K562 (cell line): ENCODE results near the gene PAH. TPM values are rescaled to one million over a fixed set of nuclear protein-coding genes. Genes with fewer than 3 reads are reported as not detected.

Experiments used
- ATAC-seq: fragments of 200-7000 bp; cut with Tn5 transposase; 3 replicates; pipeline ENCODE4 v1.9.1; 2020; ENCODE audit warnings: moderate library complexity
- BruUV-seq: library from RNA; stranded (reverse); fragments of 400-500 nt; replicated peaks from 2 replicates; lab custom pipeline; 2021; lab: Mats Ljungman, UMichigan
- CTCF ChIA-PET: fragments of 300-600 bp; formaldehyde crosslinking; extraction: SDS; loops from one replicate; lab custom pipeline; 2021; ENCODE audit warnings: low intra/inter-chr PET ratio; lab: Yijun Ruan, JAX
- POLR2A ChIA-PET: fragments of 300-600, 350-650 bp; sonication (Branson Sonifier 250); formaldehyde crosslinking; extraction: SDS; loops from one replicate; lab custom pipeline; 2021; ENCODE audit warnings: antibody characterized with exemption, inconsistent platforms; lab: Yijun Ruan, JAX
- DNase-seq, 4 experiments: peaks; one replicate each; pipeline versions ENCODE4 v3.0.0 to v3.0.0-alpha.2; 2011 to 2018; ENCODE audit warnings: low spot score in 3 of 4, mixed read lengths in 3 of 4; ENCODE audit errors: extremely low read depth in 1 of 4
- FAIRE-seq: peaks from 2 replicates; lab custom pipeline; 2011; peaks lifted over from hg19 to GRCh38; lab: Jason Lieb, UNC
- H2AFZ ChIP-seq: 2 replicates; pipeline ENCODE4 v1.6.0; 2011; ENCODE audit warnings: low read depth, low read length, control low read depth, inconsistent platforms
- H3K27ac ChIP-seq: fragments of 200-600 bp; 3 replicates; pipeline ENCODE4 v1.8.0; 2011; ENCODE audit warnings: low read depth, mild to moderate bottlenecking, control low read depth, inconsistent platforms, low read length, moderate library complexity, mixed read lengths; ENCODE audit errors: extremely low read depth
- H3K27me3 ChIP-seq, 2 experiments: fragments of 300-600 bp in 1 of 2; 2 replicates in 1 of 2; 3 replicates in 1 of 2; pipeline versions ENCODE4 v1.6.0 to v1.8.0; 2011; ENCODE audit warnings: inconsistent platforms in 2 of 2, low read length in 2 of 2, mild to moderate bottlenecking in 1 of 2, mixed read lengths in 1 of 2, moderate library complexity in 1 of 2; ENCODE audit not compliant: control insufficient read depth in 2 of 2, insufficient read depth in 2 of 2
- H3K36me3 ChIP-seq: fragments of 300-600 bp; 3 replicates; pipeline ENCODE4 v1.8.0; 2011; ENCODE audit warnings: mild to moderate bottlenecking, low read length, inconsistent platforms; ENCODE audit not compliant: control insufficient read depth, insufficient read depth
- H3K4me1 ChIP-seq, 2 experiments: fragments of 200-600 bp in 1 of 2; replicated peaks in 1 of 2; 2 replicates in 1 of 2; 3 replicates in 1 of 2; pipeline versions ENCODE4 v1.5.1 to v1.8.0; 2011; ENCODE audit warnings: inconsistent platforms in 2 of 2, low read length in 2 of 2, mild to moderate bottlenecking in 1 of 2, mixed read lengths in 1 of 2, moderate library complexity in 1 of 2; ENCODE audit not compliant: control insufficient read depth in 2 of 2, insufficient read depth in 2 of 2
- H3K4me2 ChIP-seq: 2 replicates; pipeline ENCODE4 v1.6.1; 2011; ENCODE audit warnings: low read length, control low read depth, inconsistent platforms, mixed read lengths; ENCODE audit not compliant: insufficient read depth
- H3K4me3 ChIP-seq: fragments of 200-600 bp; sonication (generic), shearing (Covaris generic); 2 replicates; pipeline ENCODE4 v1.5.1; 2016; ENCODE audit warnings: control low read depth, inconsistent platforms
- H3K79me2 ChIP-seq: fragments of 200-600 bp; 3 replicates; pipeline ENCODE4 v1.8.0; 2011; ENCODE audit warnings: low read length, inconsistent platforms; ENCODE audit not compliant: control insufficient read depth, insufficient read depth
- H3K9ac ChIP-seq, 2 experiments: 2 replicates each; pipeline versions ENCODE4 v1.6.0 to v1.6.1; 2011; ENCODE audit warnings: low read depth in 2 of 2, low read length in 2 of 2, control low read depth in 1 of 2, inconsistent platforms in 1 of 2, mild to moderate bottlenecking in 1 of 2, mixed read lengths in 1 of 2; ENCODE audit not compliant: insufficient read depth in 1 of 2
- H3K9me1 ChIP-seq: one replicate; pipeline ENCODE4 v1.6.0; 2011; ENCODE audit warnings: inconsistent platforms, mild to moderate bottlenecking, low read length, moderate library complexity; ENCODE audit not compliant: control insufficient read depth, insufficient read depth
- H3K9me3 ChIP-seq: replicated peaks from 2 replicates; pipeline ENCODE4 v1.5.1; 2011; ENCODE audit warnings: low read depth, low read length, inconsistent platforms; ENCODE audit not compliant: control insufficient read depth, insufficient read depth
- H4K20me1 ChIP-seq: replicated peaks from 2 replicates; pipeline ENCODE4 v1.6.1; 2011; ENCODE audit warnings: low read length, inconsistent platforms, mixed read lengths; ENCODE audit not compliant: control insufficient read depth, insufficient read depth
- ELK3 ChIP-seq: fragments of 450-650 bp; formaldehyde crosslinking; IDR thresholded peaks from 2 replicates; pipeline ENCODE4 v1.4.0; 2020; ENCODE audit warnings: mild to moderate bottlenecking
- NCOA1 ChIP-seq: fragments of 450-650 bp; IDR thresholded peaks from 2 replicates; pipeline ENCODE4 v1.6.1; 2016; ENCODE audit warnings: low read depth
- ZBTB2 ChIP-seq: fragments of 450-650 bp; IDR thresholded peaks from 2 replicates; pipeline ENCODE4 v1.6.1; 2016; ENCODE audit warnings: antibody characterized with exemption
- ZNF347 ChIP-seq: fragments of 450-650 bp; formaldehyde crosslinking; IDR thresholded peaks from 2 replicates; pipeline ENCODE4 v1.4.0; 2020; ENCODE audit warnings: low read depth, mild to moderate bottlenecking, moderate library complexity
- ZNF512 ChIP-seq: IDR thresholded peaks from 2 replicates; pipeline ENCODE4 v1.6.1; 2016; ENCODE audit warnings: missing genetic modification characterization, missing compliant biosample characterization
- ZNF699 ChIP-seq: fragments of 250-450 bp; sonication (Bioruptor Pico); IDR thresholded peaks from 2 replicates; pipeline ENCODE4 v1.8.0; 2021; ENCODE audit warnings: mild to moderate bottlenecking, moderate library complexity; ENCODE audit not compliant: insufficient replicate concordance
- ZNF77 ChIP-seq: fragments of 250-450 bp; sonication (Bioruptor Pico); IDR thresholded peaks from 2 replicates; pipeline ENCODE4 v1.5.0; 2020
- WGBS: fragments of 100-300 bp; shearing (Covaris generic); methylation state at CpG from one replicate; pipeline ENCODE4 v1.1.6; 2016; ENCODE audit warnings: low coverage, mixed read lengths; ENCODE audit not compliant: insufficient coverage; ENCODE audit errors: missing lambda C conversion rate; 5-methylcytosine and 5-hydroxymethylcytosine counted together
- in situ Hi-C: fragments of 300-500 bp; cut with MboI; formaldehyde crosslinking; loops from 4 replicates; pipeline ENCODE4 v1.15.0; 2018; ENCODE audit warnings: inconsistent platforms, mixed read lengths
- intact Hi-C: fragments of 100-400 bp; cut with micrococcal nuclease; formaldehyde crosslinking; loops from 2 replicates; pipeline ENCODE4 v1.14.2; 2022
- polyA plus RNA-seq, 8 experiments: library from polyadenylated mRNA; depleted of rRNA in 4 of 8; stranded (reverse) in 5 of 8; unstranded in 3 of 8; fragments of >200 nt; fragmentation: Nextera tagmentation in 2 of 8; fragmentation: Illumina TruSeq in 1 of 8; extraction: Ambion mirVana in 2 of 8; extraction: Trizol in 1 of 8; gene quantifications; 2 replicates each; pipeline versions ENCODE4 v1.2.1 to v1.2.3, GENCODE V29; 2011 to 2014; ENCODE audit warnings: inconsistent platforms in 1 of 8, missing spikeins in 1 of 8
- total RNA-seq, 7 experiments: library from RNA; depleted of rRNA in 6 of 7; stranded (reverse); fragments of >200 nt in 6 of 7; fragmentation: Illumina TruSeq in 2 of 7; extraction: Trizol in 2 of 7; gene quantifications; 2 replicates each; pipeline versions ENCODE4 v1.2.1 to v1.2.3, GENCODE V29; 2011 to 2021; ENCODE audit warnings: low replicate concordance in 1 of 7

Gene PAH
- total and polyA plus RNA-seq, 9 of the 15 experiments (the other 6 are each of a cell fraction or from before 2014, with no cell fraction given) = 0.13 to 0.75 (median 0.69) TPM; not detected in 6

- peaks cover 2 to 21% of the 10 kb centered on the region in 2 experiments; a peak in 4 of 5 replicates for H3K27me3 ChIP-seq
- peaks cover 0 to 7% of the 10 kb centered on the region in 2 experiments; a peak in 1 of 5 replicates for H3K4me1 ChIP-seq
- H3K27ac ChIP-seq = no peak overlapping the region
- CTCF ChIA-PET = no interaction called here
- H3K36me3 ChIP-seq = no peaks in the 10 kb centered on the region
- intact Hi-C loops (no loop called here), in situ Hi-C loops (no loop called here)
- no peak overlapping the region for H3K9ac ChIP-seq
- no peak overlapping the region for H2AFZ ChIP-seq
- no peaks in the 10 kb centered on the region for H4K20me1 ChIP-seq
- BruUV-seq = no TSS peak
- ATAC-seq (no peak), FAIRE-seq (no peak), DNase-seq (no peak)
- H3K9me1 ChIP-seq = no peaks in the 10 kb centered on the region
- WGBS = 0% methylated on average over 11 of the region's 11 CpGs
- no peak overlapping the region for H3K4me3 ChIP-seq
- no peaks in the 10 kb centered on the region for H3K79me2 ChIP-seq
- H3K4me2 ChIP-seq = no peak overlapping the region
- POLR2A ChIA-PET = no interaction called here
- H3K9me3 ChIP-seq = no peaks in the 10 kb centered on the region
- TF ChIP-seq ZNF699 (CRISPR knock-in tag) (no peak), ZNF512 (tag) (peak; percentile 44; the same call in 1 of the 2 replicates)
These were observed 45.5 kb upstream of the PAH start for GRCh38 chr12:102962532-102962931.

GRCh38 chr12:102961466-102961855, 44.4 kb upstream of the PAH start:
- no peaks in the 10 kb centered on the region for H3K9me1 ChIP-seq
- H3K36me3 ChIP-seq = no peaks in the 10 kb centered on the region
- peaks cover 0 to 7% of the 10 kb centered on the region in 2 experiments; a peak in 1 of 5 replicates for H3K4me1 ChIP-seq
- ChIA-PET CTCF (no interaction called here), POLR2A (no interaction called here)
- no peak overlapping the region for H3K9ac ChIP-seq
- no peaks in the 10 kb centered on the region for H3K9me3 ChIP-seq
- no peak for FAIRE-seq
- no peak overlapping the region for H2AFZ ChIP-seq
- no peak overlapping the region for H3K4me3 ChIP-seq
- in situ Hi-C loops (no loop called here), intact Hi-C loops (no loop called here)
- WGBS = 1% methylated on average over 8 of the region's 8 CpGs
- no peaks in the 10 kb centered on the region for H3K79me2 ChIP-seq
- no peak overlapping the region for H3K27ac ChIP-seq
- no peak for TF ChIP-seq ZNF77 (CRISPR knock-in tag)
- TF ChIP-seq ZNF347 = no peak
- TF ChIP-seq NCOA1 = no peak
- TF ChIP-seq ZBTB2 = no peak
- no peak for TF ChIP-seq ELK3 (CRISPR knock-in tag)
- TF ChIP-seq, all 486 proteins: peak for 0
- H3K4me2 ChIP-seq = no peak overlapping the region
- no peak for DNase-seq
- BruUV-seq = no TSS peak
- no peak for ATAC-seq
- H4K20me1 ChIP-seq = no peaks in the 10 kb centered on the region
- peaks cover 2 to 26% of the 10 kb centered on the region in 2 experiments; a peak in 4 of 5 replicates for H3K27me3 ChIP-seq
